IMR-90 (cell line): ENCODE results near the gene PBX4. TPM values are rescaled to one million over a fixed set of nuclear protein-coding genes. Genes with fewer than 3 reads are reported as not detected.
A peak's percentile ranks its signal among the peaks of the same experiment; 100 is the strongest.

Experiments used
- ATAC-seq: fragments of 200-7000 bp; cut with Tn5 transposase; 2 replicates; pipeline ENCODE4 v1.9.1; 2020; ENCODE audit warnings: low read depth, mild to moderate bottlenecking, moderate library complexity
- BruUV-seq: library from RNA; stranded (reverse); fragments of 400-500 nt; replicated peaks from 2 replicates; lab custom pipeline; 2021; lab: Mats Ljungman, UMichigan
- CTCF ChIA-PET: fragments of 300-600 bp; formaldehyde crosslinking; extraction: SDS; loops from one replicate; lab custom pipeline; 2021; ENCODE audit warnings: antibody characterized with exemption; lab: Yijun Ruan, JAX
- POLR2A ChIA-PET: fragments of 300-600 bp; sonication (Branson Sonifier 250); formaldehyde crosslinking; loops from one replicate; lab custom pipeline; 2022; ENCODE audit warnings: antibody characterized with exemption; ENCODE audit not compliant: unreplicated experiment; lab: Charles Lee
- DNase-seq: peaks from one replicate; pipeline ENCODE4 v3.0.0; 2013
- H2AFZ ChIP-seq: replicated peaks from 2 replicates; pipeline ENCODE3; 2013; ENCODE audit warnings: low read length, mild to moderate bottlenecking; ENCODE audit not compliant: poor library complexity
- H2AK5ac ChIP-seq: 2 replicates; pipeline ENCODE4 v1.6.1; 2013; ENCODE audit warnings: low read depth, low read length, inconsistent platforms
- H2AK9ac ChIP-seq: replicated peaks from 2 replicates; pipeline ENCODE3; 2013; ENCODE audit warnings: mild to moderate bottlenecking, low read depth, low read length, moderate library complexity; ENCODE audit not compliant: poor library complexity
- H2BK120ac ChIP-seq: 2 replicates; pipeline ENCODE4 v1.6.1; 2013; ENCODE audit warnings: low read depth, low read length, inconsistent platforms
- H2BK15ac ChIP-seq: 3 replicates; pipeline ENCODE4 v1.6.1; 2013; ENCODE audit warnings: low read depth, low read length, inconsistent platforms
- H2BK20ac ChIP-seq: 2 replicates; pipeline ENCODE4 v1.6.1; 2013; ENCODE audit warnings: low read depth, mild to moderate bottlenecking, inconsistent platforms, low read length, moderate library complexity
- H2BK5ac ChIP-seq: 2 replicates; pipeline ENCODE4 v1.6.1; 2013; ENCODE audit warnings: mild to moderate bottlenecking, low read depth, low read length, inconsistent platforms; ENCODE audit not compliant: poor library complexity, severe bottlenecking
- H3K14ac ChIP-seq: replicated peaks from 2 replicates; pipeline ENCODE4 v1.6.1; 2013; ENCODE audit warnings: low read depth, low read length, inconsistent platforms
- H3K18ac ChIP-seq: 2 replicates; pipeline ENCODE4 v1.6.1; 2013; ENCODE audit warnings: low read depth, low read length, control low read depth
- H3K23ac ChIP-seq: 2 replicates; pipeline ENCODE4 v1.6.1; 2013; ENCODE audit warnings: low read depth, low read length, inconsistent platforms
- H3K27ac ChIP-seq: 2 replicates; pipeline ENCODE4 v1.5.1; 2013; ENCODE audit warnings: mild to moderate bottlenecking, control low read depth, low read length; ENCODE audit not compliant: insufficient read depth
- H3K27me3 ChIP-seq: 2 replicates; pipeline ENCODE4 v1.6.1; 2013; ENCODE audit warnings: low read length; ENCODE audit not compliant: control insufficient read depth, insufficient read depth
- H3K36me3 ChIP-seq: 2 replicates; pipeline ENCODE4 v1.6.1; 2013; ENCODE audit warnings: low read length, mixed read lengths; ENCODE audit not compliant: control insufficient read depth, insufficient read depth
- H3K4ac ChIP-seq: 2 replicates; pipeline ENCODE4 v1.6.1; 2013; ENCODE audit warnings: low read depth, low read length, inconsistent platforms
- H3K4me1 ChIP-seq: 2 replicates; pipeline ENCODE4 v1.6.1; 2013; ENCODE audit warnings: low read length, mixed read lengths; ENCODE audit not compliant: control insufficient read depth, insufficient read depth
- H3K4me2 ChIP-seq: 2 replicates; pipeline ENCODE4 v1.6.1; 2013; ENCODE audit warnings: low read depth, mild to moderate bottlenecking, control low read depth, low read length, moderate library complexity
- H3K4me3 ChIP-seq: 2 replicates; pipeline ENCODE4 v1.5.1; 2013; ENCODE audit warnings: low read depth, mild to moderate bottlenecking, control low read depth, low read length, moderate library complexity; ENCODE audit not compliant: insufficient read depth
- H3K56ac ChIP-seq: 2 replicates; pipeline ENCODE4 v1.6.1; 2013; ENCODE audit warnings: low read length, inconsistent platforms; ENCODE audit not compliant: insufficient read depth; ENCODE audit errors: extremely low read depth
- H3K79me1 ChIP-seq, 2 experiments: 2 replicates each; pipeline ENCODE4 v1.6.1; 2013; ENCODE audit warnings: low read length in 2 of 2, inconsistent platforms in 1 of 2, low read depth in 1 of 2
- H3K9ac ChIP-seq: 2 replicates; pipeline ENCODE4 v1.6.1; 2013; ENCODE audit warnings: low read depth, low read length, control low read depth
- H3K9me1 ChIP-seq: 2 replicates; pipeline ENCODE4 v1.6.1; 2013; ENCODE audit warnings: low read length, inconsistent platforms; ENCODE audit not compliant: insufficient read depth
- H3K9me3 ChIP-seq: 2 replicates; pipeline ENCODE4 v1.6.1; 2013; ENCODE audit warnings: low read length; ENCODE audit not compliant: control insufficient read depth, insufficient read depth
- H4K20me1 ChIP-seq: 2 replicates; pipeline ENCODE4 v1.6.1; 2013; ENCODE audit warnings: low read length, inconsistent platforms; ENCODE audit not compliant: insufficient read depth
- H4K5ac ChIP-seq: 2 replicates; pipeline ENCODE4 v1.6.1; 2013; ENCODE audit warnings: mild to moderate bottlenecking, low read depth, low read length, control low read depth
- H4K8ac ChIP-seq, 2 experiments: 2 replicates each; pipeline ENCODE4 v1.6.1; 2013; ENCODE audit warnings: low read depth in 2 of 2, low read length in 2 of 2, control low read depth in 1 of 2, inconsistent platforms in 1 of 2
- H4K91ac ChIP-seq: 2 replicates; pipeline ENCODE4 v1.6.1; 2013; ENCODE audit warnings: low read depth, low read length, inconsistent platforms; ENCODE audit not compliant: insufficient read depth
- BHLHE40 ChIP-seq: fragments of 150-350 bp; IDR thresholded peaks from 2 replicates; pipeline ENCODE4 v1.6.1; 2016; ENCODE audit warnings: mild to moderate bottlenecking, low read depth, low read length
- MAFK ChIP-seq: IDR thresholded peaks from 2 replicates; pipeline ENCODE4 v1.6.1; 2012; ENCODE audit warnings: low read depth, low read length, improper control_type of control experiment
- MAZ ChIP-seq: IDR thresholded peaks from 2 replicates; pipeline ENCODE4 v1.6.1; 2012; ENCODE audit warnings: low read depth, mild to moderate bottlenecking, low read length, improper control_type of control experiment, moderate library complexity, borderline replicate concordance
- POLR2A ChIP-seq: IDR thresholded peaks from 2 replicates; pipeline ENCODE4 v1.6.1; 2012; ENCODE audit warnings: mild to moderate bottlenecking, low read depth, low read length
- RCOR1 ChIP-seq: IDR thresholded peaks from 2 replicates; pipeline ENCODE4 v1.6.1; 2012; ENCODE audit warnings: mild to moderate bottlenecking, low read length, improper control_type of control experiment; ENCODE audit not compliant: insufficient replicate concordance
- WGBS, 2 experiments: methylation state at CpG; one replicate each; pipeline versions ENCODE4 v1.1.5 to v1.1.7; 2013; ENCODE audit warnings: missing lambda C conversion rate in 2 of 2; ENCODE audit not compliant: insufficient read length in 1 of 2; ENCODE audit errors: extremely low coverage in 2 of 2; 5-methylcytosine and 5-hydroxymethylcytosine counted together
- dilution Hi-C: fragments of 300-500 bp; cut with HindIII; formaldehyde crosslinking; loops from one replicate; pipeline ENCODE4 v1.14.3; 2018; ENCODE audit warnings: low sequenced_read_pairs; ENCODE audit not compliant: unreplicated experiment
- in situ Hi-C: fragments of 300-500 bp; cut with MboI; formaldehyde crosslinking; loops from 3 replicates; pipeline ENCODE4 v1.14.3; 2019; ENCODE audit warnings: low sequenced_read_pairs, inconsistent platforms, mixed read lengths
- intact Hi-C: fragments of 100-400 bp; cut with micrococcal nuclease; formaldehyde crosslinking; loops from 2 replicates; pipeline ENCODE4 v1.10.0; 2022
- polyA plus RNA-seq, 3 experiments: library from polyadenylated mRNA; depleted of rRNA; stranded (reverse); fragments of >200 nt; gene quantifications; 2 replicates each; pipeline ENCODE4 v1.2.3, GENCODE V29; 2012; ENCODE audit warnings: low replicate concordance in 1 of 3
- total RNA-seq: library from RNA; depleted of rRNA; stranded (reverse); fragments of >200 nt; gene quantifications from 2 replicates; pipeline ENCODE4 v1.2.3, GENCODE V29; 2012
- TF ChIP-seq, protein P1 (sequence below): fragments of 150-350 bp; IDR thresholded peaks from 2 replicates; pipeline ENCODE4 v1.6.1; 2017; ENCODE audit warnings: mild to moderate bottlenecking, antibody characterized with exemption, low read length, low read depth

The PBX4 gene
- total and polyA plus RNA-seq, 2 of the 4 experiments (the other 2 are of a cell fraction): 0.90 to 2.9 TPM

DNA sequence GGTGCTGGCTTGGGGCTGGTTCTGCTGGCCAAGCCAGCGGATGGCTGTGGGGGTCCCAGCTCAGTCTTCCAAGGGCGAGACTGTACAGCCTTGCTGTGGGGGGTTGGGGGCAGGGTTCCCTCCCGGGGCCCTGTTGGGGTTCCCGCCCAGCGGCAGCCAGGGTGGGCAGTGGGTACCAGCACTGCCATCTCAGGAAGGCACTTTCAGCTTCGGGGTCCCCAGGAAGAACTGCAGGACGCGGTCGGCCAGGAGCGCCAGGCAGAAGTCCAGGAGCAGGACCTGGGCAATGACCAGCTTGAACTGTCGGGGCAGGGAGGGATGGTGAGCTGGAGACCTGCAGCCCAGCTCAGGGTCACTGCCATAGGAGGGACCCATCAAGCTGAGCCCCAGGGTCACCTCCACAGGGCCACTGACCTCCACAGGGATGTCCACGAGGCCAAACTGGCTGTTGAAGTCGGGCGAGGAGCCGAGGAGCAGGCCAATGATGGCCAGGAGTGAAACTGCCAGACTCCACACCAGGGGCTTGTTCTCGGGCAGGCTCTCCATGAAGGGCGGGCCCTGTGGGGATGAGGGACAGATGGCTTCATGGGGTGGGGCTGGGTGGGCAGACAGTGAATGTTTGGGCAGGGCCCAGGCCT lies 26.9 kb upstream of the PBX4 start:
- no peak overlapping the region for H2AK5ac ChIP-seq
- no peaks in the 10 kb centered on the region for H3K9me3 ChIP-seq
- H4K91ac ChIP-seq: no peak overlapping the region
- H2BK5ac ChIP-seq: no peak overlapping the region
- no peak overlapping the region for H3K56ac ChIP-seq
- no peak overlapping the region for H4K5ac ChIP-seq
- peaks cover 3 to 19% of the 10 kb centered on the region in 2 experiments for H3K79me1 ChIP-seq
- H2BK15ac ChIP-seq: no peak overlapping the region
- no peak overlapping the region for H4K8ac ChIP-seq
- DNase-seq: no peak
- H3K4ac ChIP-seq: no peak overlapping the region
- in situ Hi-C loops (loop anchor here (25.0 kb wide), 1 partner anchor 258 kb away; no protein-coding TSS in a partner anchor), intact Hi-C loops (no loop called here), dilution Hi-C loops (no loop called here)
- H3K14ac ChIP-seq: no peak overlapping the region
- peaks cover 39% of the 10 kb centered on the region for H3K36me3 ChIP-seq
- no peak overlapping the region for H3K4me2 ChIP-seq
- POLR2A ChIA-PET: no interaction called here
- ATAC-seq: no peak
- H3K18ac ChIP-seq: no peak overlapping the region
- peaks cover 3% of the 10 kb centered on the region; the same call in 1 of the 2 replicates for H3K9me1 ChIP-seq
- H2BK120ac ChIP-seq: no peak overlapping the region
- H3K27ac ChIP-seq: no peak overlapping the region
- H3K4me1 ChIP-seq: 0 out of 2 replicates have a peak, but pooled peaks cover 2% of the 10 kb centered on the region
- WGBS, 2 experiments: 97% methylated on average over 6 of the region's 17 CpGs; no CpG with 5 or more reads in 1 of the 2 experiments
- H3K9ac ChIP-seq: no peak overlapping the region
- TF ChIP-seq MAFK (no peak), MAZ (no peak), RCOR1 (no peak), POLR2A (no peak), BHLHE40 (no peak)
- TF ChIP-seq, protein P1, sequence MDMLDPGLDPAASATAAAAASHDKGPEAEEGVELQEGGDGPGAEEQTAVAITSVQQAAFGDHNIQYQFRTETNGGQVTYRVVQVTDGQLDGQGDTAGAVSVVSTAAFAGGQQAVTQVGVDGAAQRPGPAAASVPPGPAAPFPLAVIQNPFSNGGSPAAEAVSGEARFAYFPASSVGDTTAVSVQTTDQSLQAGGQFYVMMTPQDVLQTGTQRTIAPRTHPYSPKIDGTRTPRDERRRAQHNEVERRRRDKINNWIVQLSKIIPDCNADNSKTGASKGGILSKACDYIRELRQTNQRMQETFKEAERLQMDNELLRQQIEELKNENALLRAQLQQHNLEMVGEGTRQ: no peak
- no peak overlapping the region for H2AK9ac ChIP-seq
- no peaks in the 10 kb centered on the region for H3K27me3 ChIP-seq
- H3K23ac ChIP-seq: no peak overlapping the region
- TSS peak; percentile 71 for BruUV-seq
- H2BK20ac ChIP-seq: no peak overlapping the region
- CTCF ChIA-PET: no interaction called here
- H3K4me3 ChIP-seq: no peak overlapping the region
- 0 out of 2 replicates have a peak, but pooled peaks cover 3% of the 10 kb centered on the region for H4K20me1 ChIP-seq
- H2AFZ ChIP-seq: no peak overlapping the region
